GM20000 (cell line): Measurements from ENCODE around the gene PLCB4.

Source experiments
- DNase-seq: peaks from one replicate; pipeline ENCODE4 v3.0.0; 2012; ENCODE audit warnings: low spot score
- CTCF ChIP-seq: IDR thresholded peaks from 2 replicates; pipeline ENCODE4 v1.5.1; 2012; ENCODE audit warnings: mild to moderate bottlenecking, control low read depth; ENCODE audit errors: extremely low read depth, missing control alignments

PLCB4 gene

DNA sequence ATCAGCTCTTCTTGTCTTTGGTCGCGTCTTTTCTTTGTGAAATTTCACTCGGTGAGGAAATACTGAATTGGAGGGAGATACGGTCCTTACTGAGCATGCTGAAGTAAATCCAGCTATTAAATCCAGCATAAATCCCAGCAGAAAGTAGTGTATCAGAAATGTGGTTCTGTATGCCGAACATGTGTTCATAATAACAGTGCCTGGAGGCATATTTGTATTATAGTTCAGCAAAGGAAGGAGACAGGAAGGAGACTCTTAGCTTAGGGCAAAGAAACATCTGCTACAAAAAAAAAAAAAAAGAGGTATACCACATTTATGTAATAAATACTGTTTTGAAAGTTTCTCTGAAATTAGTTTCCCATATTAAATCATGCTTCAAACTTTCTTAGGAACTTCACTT is 211.8 kb downstream of the PLCB4 start:
- no peak for TF ChIP-seq CTCF
- no peak for DNase-seq

DNA sequence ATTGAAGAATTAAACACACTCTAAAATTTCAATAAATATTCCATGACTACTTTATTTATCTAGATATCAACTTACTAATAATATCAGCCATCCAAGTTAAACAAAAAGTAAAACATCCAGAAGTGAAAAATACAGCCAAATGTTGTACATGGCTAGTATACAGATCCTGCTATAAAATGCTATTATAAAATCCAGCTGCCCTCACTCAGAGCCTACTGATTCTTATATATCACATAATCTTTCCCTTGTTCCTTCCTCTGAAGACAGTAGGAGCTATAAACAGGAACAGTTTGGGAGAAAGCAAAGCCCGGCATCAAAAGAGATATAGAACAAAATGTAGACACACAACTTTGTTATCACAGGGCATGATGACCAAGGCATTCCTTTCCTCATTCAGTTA is 212.9 kb downstream of the PLCB4 start:
- no peak for TF ChIP-seq CTCF
- no peak for DNase-seq

- DNase-seq: no peak
- TF ChIP-seq CTCF: no peak
Observed at GRCh38 chr20:9285617-9286016, 216.7 kb downstream of the PLCB4 start.

- no peak for TF ChIP-seq CTCF
- DNase-seq: no peak
Observed at GRCh38 chr20:9286501-9287461, 217.9 kb downstream of the PLCB4 start.

GRCh38 chr20:9287826-9288225 is 218.9 kb downstream of the PLCB4 start:
- no peak for DNase-seq
- TF ChIP-seq CTCF: no peak

- DNase-seq: no peak
- TF ChIP-seq CTCF: no peak
Observed at GRCh38 chr20:9290331-9290730, 221.4 kb downstream of the PLCB4 start.

DNA sequence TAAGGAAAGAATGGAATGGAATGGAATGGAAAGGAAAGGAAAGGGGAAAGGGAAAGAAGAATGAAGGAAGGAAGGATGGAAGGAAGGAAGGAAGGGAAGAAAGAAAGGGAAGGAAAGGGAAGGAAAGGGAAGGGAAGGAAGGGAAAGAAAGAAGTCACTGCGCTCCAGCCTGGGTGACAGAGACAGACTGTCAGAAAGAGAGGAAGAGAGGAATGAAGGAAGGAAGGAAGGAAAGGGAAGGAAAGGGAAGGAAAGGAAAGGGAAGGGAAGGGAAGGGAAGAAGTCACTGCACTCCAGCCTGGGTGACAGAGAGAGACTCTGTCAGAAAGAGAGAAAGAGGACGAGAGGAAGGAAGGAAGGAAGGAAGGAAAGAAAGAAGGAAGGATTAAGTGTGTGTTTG is 224.3 kb downstream of the PLCB4 start:
- TF ChIP-seq CTCF: no peak
- no peak for DNase-seq
